Esophagus squamous epithelium (tissue), 4 donors: Measurements from ENCODE around the gene BDNF.

Source experiments
- POLR2A ChIP-seq, 4 donors: fragments of 450-650 bp; IDR thresholded peaks; one replicate each; pipeline ENCODE4 v1.6.1; 2017; ENCODE audit warnings: antibody characterized with exemption in 4 of 4, mild to moderate bottlenecking in 4 of 4, moderate library complexity in 3 of 4
- TF ChIP-seq, protein P1 (sequence below), 6 experiments: fragments of 450-650 bp in 4 of 6; fragments of 200-600 bp in 2 of 6; sonication (generic) in 2 of 6; IDR thresholded peaks; one replicate each; pipeline ENCODE4 v1.5.1; 2016 to 2019; ENCODE audit warnings: antibody characterized with exemption in 6 of 6, mild to moderate bottlenecking in 4 of 6, moderate library complexity in 4 of 6

DNA sequence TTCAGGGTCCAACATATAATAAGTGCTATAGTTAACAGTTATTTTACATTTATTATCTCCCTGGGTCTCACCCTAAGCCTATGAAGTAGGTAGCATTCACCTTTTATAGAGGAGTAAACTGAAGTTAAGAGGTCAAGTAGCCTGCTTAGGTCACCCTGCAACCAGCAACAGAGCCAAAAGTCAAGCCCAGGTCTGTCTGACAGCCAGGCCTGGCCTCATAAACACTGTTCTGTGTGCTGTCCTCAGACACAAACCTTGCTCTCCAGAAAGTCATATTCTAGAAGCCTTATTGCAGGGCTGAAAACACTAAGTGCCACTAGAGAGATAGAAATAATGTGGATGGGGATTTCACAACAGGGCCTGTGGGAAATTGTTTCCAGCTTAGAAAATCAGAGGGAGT, 59.3 kb downstream of the BDNF start:
- TF ChIP-seq, protein P1, sequence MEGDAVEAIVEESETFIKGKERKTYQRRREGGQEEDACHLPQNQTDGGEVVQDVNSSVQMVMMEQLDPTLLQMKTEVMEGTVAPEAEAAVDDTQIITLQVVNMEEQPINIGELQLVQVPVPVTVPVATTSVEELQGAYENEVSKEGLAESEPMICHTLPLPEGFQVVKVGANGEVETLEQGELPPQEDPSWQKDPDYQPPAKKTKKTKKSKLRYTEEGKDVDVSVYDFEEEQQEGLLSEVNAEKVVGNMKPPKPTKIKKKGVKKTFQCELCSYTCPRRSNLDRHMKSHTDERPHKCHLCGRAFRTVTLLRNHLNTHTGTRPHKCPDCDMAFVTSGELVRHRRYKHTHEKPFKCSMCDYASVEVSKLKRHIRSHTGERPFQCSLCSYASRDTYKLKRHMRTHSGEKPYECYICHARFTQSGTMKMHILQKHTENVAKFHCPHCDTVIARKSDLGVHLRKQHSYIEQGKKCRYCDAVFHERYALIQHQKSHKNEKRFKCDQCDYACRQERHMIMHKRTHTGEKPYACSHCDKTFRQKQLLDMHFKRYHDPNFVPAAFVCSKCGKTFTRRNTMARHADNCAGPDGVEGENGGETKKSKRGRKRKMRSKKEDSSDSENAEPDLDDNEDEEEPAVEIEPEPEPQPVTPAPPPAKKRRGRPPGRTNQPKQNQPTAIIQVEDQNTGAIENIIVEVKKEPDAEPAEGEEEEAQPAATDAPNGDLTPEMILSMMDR (IDR thresholded peaks at IDR 0.05) = no peak
- TF ChIP-seq POLR2A (IDR thresholded peaks at IDR 0.05) = no peak
